HepG2 (cell line): Measurements from ENCODE around the gene C1orf21. TPM values are rescaled to one million over a fixed set of nuclear protein-coding genes. Genes with fewer than 3 reads are reported as not detected.

Source experiments
- ATAC-seq: fragments of 200-7000 bp; cut with Tn5 transposase; 3 replicates; pipeline ENCODE4 v1.9.1; 2020; ENCODE audit warnings: mild to moderate bottlenecking, moderate library complexity
- BruUV-seq: library from RNA; stranded (reverse); fragments of 400-500 nt; replicated peaks from 2 replicates; lab custom pipeline; 2021; lab: Mats Ljungman, UMichigan
- CTCF ChIA-PET: fragments of 300-600 bp; formaldehyde crosslinking; extraction: SDS; loops from one replicate; lab custom pipeline; 2021; ENCODE audit warnings: low total read pairs, inconsistent platforms, low intra/inter-chr PET ratio; lab: Yijun Ruan, JAX
- POLR2A ChIA-PET: fragments of 350-600 bp; sonication (Branson Sonifier 250); formaldehyde crosslinking; loops from one replicate; lab custom pipeline; 2020; ENCODE audit warnings: antibody characterized with exemption, inconsistent platforms; lab: Yijun Ruan, JAX
- DNase-seq: peaks from one replicate; pipeline ENCODE4 v3.0.0-alpha.2; 2015; ENCODE audit warnings: low spot score
- FAIRE-seq: peaks from 3 replicates; lab custom pipeline; 2011; peaks lifted over from hg19 to GRCh38; lab: Jason Lieb, UNC
- H2AFZ ChIP-seq: one replicate; pipeline ENCODE4 v1.6.1; 2011; ENCODE audit warnings: low read length, inconsistent platforms
- H3K27ac ChIP-seq: fragments of 300-600 bp; 3 replicates; pipeline ENCODE4 v1.8.0; 2011; ENCODE audit warnings: mixed run types, mild to moderate bottlenecking, mixed read lengths, low read length, inconsistent platforms; ENCODE audit not compliant: insufficient read depth; ENCODE audit errors: extremely low read length
- H3K27me3 ChIP-seq, 2 experiments: fragments of 200-600 bp in 1 of 2; 2 replicates in 1 of 2; 3 replicates in 1 of 2; pipeline versions ENCODE4 v1.6.0 to v1.8.0; 2011; ENCODE audit warnings: low read length in 2 of 2, mild to moderate bottlenecking in 2 of 2, moderate library complexity in 2 of 2, inconsistent platforms in 1 of 2; ENCODE audit not compliant: insufficient read depth in 2 of 2, control insufficient read depth in 1 of 2
- H3K36me3 ChIP-seq, 2 experiments: fragments of 200-600 bp in 1 of 2; replicated peaks in 1 of 2; 2 replicates in 1 of 2; 3 replicates in 1 of 2; pipeline versions ENCODE4 v1.5.1 to v1.8.0; 2011; ENCODE audit warnings: low read length in 2 of 2, inconsistent platforms in 1 of 2; ENCODE audit not compliant: insufficient read depth in 2 of 2, control insufficient read depth in 1 of 2
- H3K4me1 ChIP-seq: 2 replicates; pipeline ENCODE4 v1.5.1; 2012; ENCODE audit warnings: low read length, inconsistent platforms; ENCODE audit not compliant: insufficient read depth
- H3K4me2 ChIP-seq: 2 replicates; pipeline ENCODE4 v1.6.0; 2011; ENCODE audit warnings: low read depth, low read length, inconsistent platforms
- H3K4me3 ChIP-seq, 3 experiments: fragments of 200-600 bp in 1 of 3; sonication (generic), shearing (Covaris generic) in 1 of 3; replicated peaks in 1 of 3; 2 replicates each; pipeline ENCODE4 v1.5.1; 2011 to 2016; ENCODE audit warnings: low read length in 3 of 3, inconsistent platforms in 2 of 3, low read depth in 2 of 3, mild to moderate bottlenecking in 2 of 3, control low read depth in 1 of 3, mixed read lengths in 1 of 3; ENCODE audit not compliant: insufficient read depth in 1 of 3
- H3K79me2 ChIP-seq: one replicate; pipeline ENCODE4 v1.6.1; 2011; ENCODE audit warnings: low read length, inconsistent platforms; ENCODE audit not compliant: insufficient read depth
- H3K9ac ChIP-seq: 2 replicates; pipeline ENCODE4 v1.6.0; 2011; ENCODE audit warnings: mild to moderate bottlenecking, low read depth, low read length, inconsistent platforms; ENCODE audit not compliant: insufficient read depth
- H3K9me3 ChIP-seq: 2 replicates; pipeline ENCODE4 v1.5.1; 2012; ENCODE audit warnings: mild to moderate bottlenecking, low read length
- H4K20me1 ChIP-seq: 2 replicates; pipeline ENCODE4 v1.6.0; 2011; ENCODE audit warnings: inconsistent platforms, mild to moderate bottlenecking, low read length, moderate library complexity; ENCODE audit not compliant: insufficient read depth
- CREBL2 ChIP-seq: sonication (generic); formaldehyde crosslinking; IDR thresholded peaks from 2 replicates; pipeline ENCODE4 v1.8.1; 2023; ENCODE audit warnings: missing genetic modification reagents, mild to moderate bottlenecking, borderline replicate concordance
- EEA1 ChIP-seq: sonication (generic); formaldehyde crosslinking; IDR thresholded peaks from 2 replicates; pipeline ENCODE4 v1.5.1; 2020; ENCODE audit warnings: mild to moderate bottlenecking, missing genetic modification reagents, borderline replicate concordance
- GABPA ChIP-seq, 2 experiments: IDR thresholded peaks; 2 replicates each; pipeline ENCODE4 v1.6.1; 2011 to 2016; ENCODE audit warnings: low read depth in 2 of 2, low read length in 1 of 2, missing biosample characterization in 1 of 2, missing genetic modification characterization in 1 of 2
- MIXL1 ChIP-seq: IDR thresholded peaks from 2 replicates; pipeline ENCODE4 v1.6.1; 2016
- MYPOP ChIP-seq: sonication (generic); formaldehyde crosslinking; IDR thresholded peaks from 2 replicates; pipeline ENCODE4 v1.8.1; 2023; ENCODE audit warnings: mild to moderate bottlenecking, moderate library complexity, missing genetic modification reagents
- NBN ChIP-seq: fragments of 450-650 bp; conservative IDR thresholded peaks from 2 replicates; pipeline ENCODE4 v1.6.1; 2017
- NKX3-1 ChIP-seq: sonication (generic); formaldehyde crosslinking; IDR thresholded peaks from 2 replicates; pipeline ENCODE4 v1.5.0; 2020; ENCODE audit warnings: missing genetic modification reagents
- SMAD9 ChIP-seq: sonication (generic); formaldehyde crosslinking; IDR thresholded peaks from 2 replicates; pipeline ENCODE4 v1.5.1; 2020; ENCODE audit warnings: mild to moderate bottlenecking, missing genetic modification reagents
- SRY ChIP-seq: sonication (generic); formaldehyde crosslinking; IDR thresholded peaks from 2 replicates; pipeline ENCODE4 v1.8.0; 2022; ENCODE audit warnings: mild to moderate bottlenecking, missing genetic modification reagents
- THYN1 ChIP-seq: sonication (generic); formaldehyde crosslinking; IDR thresholded peaks from 2 replicates; pipeline ENCODE4 v1.8.1; 2023; ENCODE audit warnings: low read depth, mild to moderate bottlenecking, moderate library complexity, missing genetic modification reagents, borderline replicate concordance
- YEATS2 ChIP-seq: sonication (generic); formaldehyde crosslinking; IDR thresholded peaks from 2 replicates; pipeline ENCODE4 v1.4.0; 2020; ENCODE audit warnings: missing genetic modification reagents, borderline replicate concordance
- ZFX ChIP-seq: sonication (generic); formaldehyde crosslinking; IDR thresholded peaks from 2 replicates; pipeline ENCODE4 v1.4.0; 2020; ENCODE audit warnings: mild to moderate bottlenecking, low read depth, missing genetic modification reagents, moderate library complexity
- ZNF138 ChIP-seq: sonication (generic); formaldehyde crosslinking; IDR thresholded peaks from 2 replicates; pipeline ENCODE4 v1.5.0; 2020; ENCODE audit warnings: mild to moderate bottlenecking, low read depth, missing genetic modification reagents
- ZNF354B ChIP-seq: sonication (generic); formaldehyde crosslinking; IDR thresholded peaks from 2 replicates; pipeline ENCODE4 v1.8.0; 2022; ENCODE audit warnings: mild to moderate bottlenecking, missing genetic modification reagents
- ZNF556 ChIP-seq: sonication (generic); formaldehyde crosslinking; IDR thresholded peaks from 2 replicates; pipeline ENCODE4 v1.4.0; 2020; ENCODE audit warnings: mild to moderate bottlenecking, missing genetic modification reagents, borderline replicate concordance
- ZNF569 ChIP-seq: sonication (generic); formaldehyde crosslinking; IDR thresholded peaks from 2 replicates; pipeline ENCODE4 v1.5.0; 2020; ENCODE audit warnings: mild to moderate bottlenecking, missing genetic modification reagents, moderate library complexity, borderline replicate concordance
- ZNF878 ChIP-seq: sonication (generic); formaldehyde crosslinking; IDR thresholded peaks from 2 replicates; pipeline ENCODE4 v1.8.1; 2023; ENCODE audit warnings: mild to moderate bottlenecking, missing genetic modification reagents, moderate library complexity
- ZNF879 ChIP-seq: sonication (generic); formaldehyde crosslinking; IDR thresholded peaks from 2 replicates; pipeline ENCODE4 v1.8.1; 2023; ENCODE audit warnings: missing genetic modification reagents
- ZSCAN20 ChIP-seq: sonication (generic); formaldehyde crosslinking; IDR thresholded peaks from 2 replicates; pipeline ENCODE4 v1.4.0; 2020; ENCODE audit warnings: missing genetic modification reagents, mild to moderate bottlenecking, borderline replicate concordance
- in situ Hi-C: cut with HindIII; loops from 2 replicates; pipeline ENCODE4 v1.10.0; 2017; ENCODE audit warnings: low pct_unique_long_range_greater_than_20kb; ENCODE audit not compliant: extremely low pct_ligation_motif_present
- intact Hi-C: fragments of 100-400 bp; cut with micrococcal nuclease; formaldehyde crosslinking; loops from one replicate; pipeline ENCODE4 v1.10.0; 2022; ENCODE audit not compliant: unreplicated experiment
- polyA plus RNA-seq, 8 experiments: library from polyadenylated mRNA; depleted of rRNA in 3 of 8; stranded (reverse) in 7 of 8; unstranded in 1 of 8; fragments of >200 nt; fragmentation: Illumina TruSeq in 4 of 8; extraction: Trizol in 4 of 8; gene quantifications; 2 replicates each; pipeline versions ENCODE4 v1.2.1 to v1.2.3, GENCODE V29; 2011 to 2016; ENCODE audit warnings: low read depth in 4 of 8, missing spikeins in 1 of 8, mixed read lengths in 1 of 8; ENCODE audit not compliant: insufficient read depth in 1 of 8
- total RNA-seq, 5 experiments: library from RNA; depleted of rRNA; stranded (reverse); fragments of >200 nt; fragmentation: Illumina TruSeq; extraction: Trizol; gene quantifications; 2 replicates each; pipeline ENCODE4 v1.2.3, GENCODE V29; 2016; ENCODE audit warnings: low read depth in 1 of 5
- TF ChIP-seq, protein P1 (sequence below): IDR thresholded peaks from 2 replicates; pipeline ENCODE4 v1.6.1; 2016

C1orf21 gene
- total and polyA plus RNA-seq, 2 of the 13 experiments (the other 11 are each of a cell fraction or from before 2014, with no cell fraction given), result not detected

- Histone ChIP-seq H3K79me2 (no peaks in the 10 kb centered on the region), H3K4me1 (no peaks in the 10 kb centered on the region), H3K36me3 (no peaks in the 10 kb centered on the region), H2AFZ (no peak overlapping the region), H4K20me1 (no peaks in the 10 kb centered on the region), H3K9me3 (no peaks in the 10 kb centered on the region), H3K9ac (no peak overlapping the region), H3K27ac (no peak overlapping the region), H3K4me3 (no peak overlapping the region), H3K4me2 (no peak overlapping the region), H3K27me3 (no peaks in the 10 kb centered on the region)
- in situ Hi-C loops (no loop called here), intact Hi-C loops (no loop called here)
- ChIA-PET CTCF (no interaction called here), POLR2A (no interaction called here)
- no TSS peak for BruUV-seq
- no peak for ATAC-seq
- DNase-seq, result no peak
- no peak for FAIRE-seq
- TF ChIP-seq YEATS2, result no peak
- TF ChIP-seq MYPOP (CRISPR knock-in tag), result no peak
- TF ChIP-seq THYN1 (CRISPR knock-in tag), result no peak
- no peak for TF ChIP-seq SMAD9 (CRISPR knock-in tag)
- TF ChIP-seq, protein P1, sequence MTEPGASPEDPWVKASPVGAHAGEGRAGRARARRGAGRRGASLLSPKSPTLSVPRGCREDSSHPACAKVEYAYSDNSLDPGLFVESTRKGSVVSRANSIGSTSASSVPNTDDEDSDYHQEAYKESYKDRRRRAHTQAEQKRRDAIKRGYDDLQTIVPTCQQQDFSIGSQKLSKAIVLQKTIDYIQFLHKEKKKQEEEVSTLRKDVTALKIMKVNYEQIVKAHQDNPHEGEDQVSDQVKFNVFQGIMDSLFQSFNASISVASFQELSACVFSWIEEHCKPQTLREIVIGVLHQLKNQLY (CRISPR knock-in tag), result no peak
- TF ChIP-seq ZNF556 (CRISPR knock-in tag), result no peak
- TF ChIP-seq CREBL2 (CRISPR knock-in tag), result no peak
- no peak for TF ChIP-seq ZFX
- TF ChIP-seq NBN, result no peak
- TF ChIP-seq ZNF569 (CRISPR knock-in tag), result no peak
- TF ChIP-seq ZSCAN20 (CRISPR knock-in tag), result no peak
- TF ChIP-seq MIXL1 (CRISPR knock-in tag), result no peak
- TF ChIP-seq NKX3-1, result no peak
- TF ChIP-seq ZNF878, result no peak
- no peak for TF ChIP-seq ZNF354B (CRISPR knock-in tag)
- TF ChIP-seq SRY, result no peak
- no peak for TF ChIP-seq EEA1 (CRISPR knock-in tag)
- TF ChIP-seq GABPA (IDR thresholded peaks at IDR 0.05; ENCODE audit: low read depth, low read length), result no peak
- no peak for TF ChIP-seq GABPA (CRISPR knock-in tag; IDR thresholded peaks at IDR 0.05; ENCODE audit: low read depth)
- TF ChIP-seq ZNF138 (CRISPR knock-in tag), result no peak
- no peak for TF ChIP-seq ZNF879 (CRISPR knock-in tag)
Measured at GRCh38 chr1:184467295-184467694, 80.5 kb downstream of the C1orf21 start.
